H9 (cell line): ENCODE results near the gene ZFPM1. TPM values are rescaled to one million over a fixed set of nuclear protein-coding genes. Genes with fewer than 3 reads are reported as not detected.

Experiments used
- DNase-seq: peaks from one replicate; pipeline ENCODE4 v3.0.0-alpha.2; 2017
- H2AFZ ChIP-seq: one replicate; pipeline ENCODE4 v1.6.1; 2013; ENCODE audit warnings: mild to moderate bottlenecking, low read length, control low read depth, moderate library complexity
- H2AK5ac ChIP-seq: 2 replicates; pipeline ENCODE4 v1.6.1; 2013; ENCODE audit warnings: low read length, control low read depth, mixed read lengths; ENCODE audit not compliant: insufficient read length
- H2BK120ac ChIP-seq: one replicate; pipeline ENCODE4 v1.6.1; 2013; ENCODE audit warnings: low read depth, mild to moderate bottlenecking, low read length, control low read depth, inconsistent platforms; ENCODE audit not compliant: poor library complexity, severe bottlenecking
- H2BK12ac ChIP-seq: 2 replicates; pipeline ENCODE4 v1.6.1; 2013; ENCODE audit warnings: low read length, control low read depth, mixed read lengths, low read depth; ENCODE audit not compliant: insufficient read length
- H2BK15ac ChIP-seq: 2 replicates; pipeline ENCODE4 v1.6.1; 2013; ENCODE audit warnings: low read depth, low read length, control low read depth
- H2BK20ac ChIP-seq: one replicate; pipeline ENCODE4 v1.6.1; 2013; ENCODE audit warnings: low read depth, mild to moderate bottlenecking, low read length, control low read depth, inconsistent platforms; ENCODE audit not compliant: poor library complexity, severe bottlenecking
- H2BK5ac ChIP-seq: 2 replicates; pipeline ENCODE4 v1.6.1; 2013; ENCODE audit warnings: low read length, control low read depth, mixed read lengths; ENCODE audit not compliant: insufficient read length
- H3K14ac ChIP-seq: 2 replicates; pipeline ENCODE4 v1.6.1; 2013; ENCODE audit warnings: low read length, control low read depth; ENCODE audit not compliant: insufficient read depth
- H3K18ac ChIP-seq: 2 replicates; pipeline ENCODE4 v1.6.1; 2013; ENCODE audit warnings: low read depth, mild to moderate bottlenecking, mixed read lengths, low read length, control low read depth; ENCODE audit not compliant: insufficient read length
- H3K23ac ChIP-seq: 2 replicates; pipeline ENCODE4 v1.6.1; 2013; ENCODE audit warnings: low read length, control low read depth, mixed read lengths, low read depth; ENCODE audit not compliant: insufficient read length
- H3K23me2 ChIP-seq: 2 replicates; pipeline ENCODE4 v1.6.1; 2013; ENCODE audit warnings: low read depth, mild to moderate bottlenecking, mixed read lengths, low read length, control low read depth; ENCODE audit not compliant: insufficient read length, poor library complexity, severe bottlenecking
- H3K27ac ChIP-seq: 2 replicates; pipeline ENCODE4 v1.5.1; 2013; ENCODE audit warnings: low read length, control low read depth, mixed read lengths, low read depth; ENCODE audit not compliant: insufficient read length
- H3K27me3 ChIP-seq: 2 replicates; pipeline ENCODE4 v1.6.1; 2013; ENCODE audit warnings: low read length, control low read depth, inconsistent platforms; ENCODE audit not compliant: insufficient read depth
- H3K4ac ChIP-seq: 2 replicates; pipeline ENCODE4 v1.6.1; 2013; ENCODE audit warnings: low read depth, mild to moderate bottlenecking, control low read depth, inconsistent platforms, low read length, moderate library complexity
- H3K4me1 ChIP-seq: 2 replicates; pipeline ENCODE4 v1.6.1; 2013; ENCODE audit warnings: low read length, control low read depth, inconsistent platforms; ENCODE audit not compliant: insufficient read depth
- H3K4me2 ChIP-seq: 2 replicates; pipeline ENCODE4 v1.6.1; 2013; ENCODE audit warnings: low read length, control low read depth, mixed read lengths; ENCODE audit not compliant: insufficient read length, insufficient read depth
- H3K56ac ChIP-seq: 2 replicates; pipeline ENCODE4 v1.6.1; 2013; ENCODE audit warnings: low read depth, mild to moderate bottlenecking, mixed read lengths, low read length, control low read depth; ENCODE audit not compliant: insufficient read length
- H3K79me1 ChIP-seq: 2 replicates; pipeline ENCODE4 v1.6.1; 2013; ENCODE audit warnings: low read depth, mild to moderate bottlenecking, moderate library complexity, low read length, control low read depth, inconsistent platforms; ENCODE audit not compliant: insufficient read depth, poor library complexity, severe bottlenecking
- H3K79me2 ChIP-seq: 2 replicates; pipeline ENCODE4 v1.6.1; 2013; ENCODE audit warnings: low read length, control low read depth, inconsistent platforms; ENCODE audit not compliant: insufficient read depth
- H3K9ac ChIP-seq: 2 replicates; pipeline ENCODE4 v1.6.1; 2013; ENCODE audit warnings: low read length, control low read depth, mixed read lengths; ENCODE audit not compliant: insufficient read length; ENCODE audit errors: extremely low read depth
- H3K9me3 ChIP-seq: one replicate; pipeline ENCODE4 v1.6.1; 2013; ENCODE audit warnings: low read depth, low read length, inconsistent platforms; ENCODE audit not compliant: control insufficient read depth
- H3T11ph ChIP-seq: one replicate; pipeline ENCODE4 v1.6.1; 2013; ENCODE audit warnings: mild to moderate bottlenecking, low read length, control low read depth, inconsistent platforms
- H4K20me1 ChIP-seq: one replicate; pipeline ENCODE4 v1.6.1; 2013; ENCODE audit not compliant: control insufficient read depth, insufficient read length, insufficient read depth
- H4K5ac ChIP-seq: 2 replicates; pipeline ENCODE4 v1.6.1; 2013; ENCODE audit warnings: low read depth, mild to moderate bottlenecking, mixed read lengths, low read length, control low read depth; ENCODE audit not compliant: insufficient read length
- H4K8ac ChIP-seq: replicated peaks from 2 replicates; pipeline ENCODE4 v1.6.1; 2013; ENCODE audit warnings: low read length, control low read depth, mixed read lengths, low read depth; ENCODE audit not compliant: insufficient read length
- H4K91ac ChIP-seq: 2 replicates; pipeline ENCODE4 v1.6.1; 2013; ENCODE audit warnings: low read depth, mild to moderate bottlenecking, moderate library complexity, mixed read lengths, low read length, control low read depth; ENCODE audit not compliant: insufficient read length
- H3K27ac Mint-ChIP-seq, 3 experiments: 2 replicates in 2 of 3; 3 replicates in 1 of 3; pipeline ENCODE4 v1.8.0; 2020 to 2021; ENCODE audit warnings: mixed read lengths in 3 of 3, mild to moderate bottlenecking in 1 of 3, moderate library complexity in 1 of 3
- H3K27me3 Mint-ChIP-seq: 2 replicates; pipeline ENCODE4 v1.8.0; 2021; ENCODE audit warnings: low read depth, mild to moderate bottlenecking, moderate library complexity, mixed read lengths
- H3K36me3 Mint-ChIP-seq, 3 experiments: 2 replicates in 2 of 3; 3 replicates in 1 of 3; pipeline ENCODE4 v1.8.0; 2020 to 2021; ENCODE audit warnings: low read depth in 3 of 3, mixed read lengths in 3 of 3; ENCODE audit not compliant: insufficient read depth in 1 of 3
- H3K4me1 Mint-ChIP-seq, 2 experiments: 2 replicates each; pipeline ENCODE4 v1.8.0; 2020; ENCODE audit warnings: mixed read lengths in 2 of 2
- H3K4me3 Mint-ChIP-seq, 2 experiments: 2 replicates in 1 of 2; 3 replicates in 1 of 2; pipeline ENCODE4 v1.8.0; 2020 to 2021; ENCODE audit warnings: mild to moderate bottlenecking in 2 of 2, mixed read lengths in 2 of 2, moderate library complexity in 1 of 2
- H3K9me3 Mint-ChIP-seq, 2 experiments: 2 replicates in 1 of 2; 3 replicates in 1 of 2; pipeline ENCODE4 v1.8.0; 2020; ENCODE audit warnings: mild to moderate bottlenecking in 2 of 2, mixed read lengths in 2 of 2, moderate library complexity in 1 of 2
- CTCF ChIP-seq: fragments of 200-600 bp; sonication (generic); conservative IDR thresholded peaks from 3 replicates; pipeline ENCODE4 v1.8.0; 2021; ENCODE audit warnings: antibody characterized with exemption, mild to moderate bottlenecking
- WGBS: extraction: QIAGEN DNeasy Blood & Tissue Kit; methylation state at CpG from one replicate; pipeline ENCODE4 v1.1.7; 2013; ENCODE audit warnings: missing lambda C conversion rate, low lambda C conversion rate, mixed read lengths; ENCODE audit not compliant: insufficient read length; ENCODE audit errors: extremely low coverage; 5-methylcytosine and 5-hydroxymethylcytosine counted together
- total RNA-seq: library from RNA; stranded (reverse); gene quantifications from 2 replicates; pipeline ENCODE4 v1.2.1, GENCODE V29; 2021

The ZFPM1 gene
- total RNA-seq, 1 experiment from 2014 or later: 3.6 TPM

- Histone ChIP-seq H3K9me3 (no peaks in the 10 kb centered on the region), H3K14ac (no peak overlapping the region; the same call in 1 of the 2 replicates), H3K4me2 (no peak overlapping the region), H4K20me1 (no peaks in the 10 kb centered on the region), H4K91ac (no peak overlapping the region), H3T11ph (no peak overlapping the region), H3K56ac (no peak overlapping the region), H3K23me2 (no peaks in the 10 kb centered on the region), H2AFZ (no peak overlapping the region), H3K18ac (no peak overlapping the region), H3K79me1 (no peaks in the 10 kb centered on the region), H2BK20ac (no peak overlapping the region), H2BK5ac (no peak overlapping the region), H3K23ac (no peak overlapping the region), H3K4ac (no peak overlapping the region), H3K79me2 (no peaks in the 10 kb centered on the region), H3K27me3 (no peaks in the 10 kb centered on the region), H4K5ac (no peak overlapping the region), H3K27ac (no peak overlapping the region), H3K4me1 (no peaks in the 10 kb centered on the region), H2BK120ac (no peak overlapping the region), H4K8ac (no peak overlapping the region), H3K9ac (no peak overlapping the region), H2BK15ac (no peak overlapping the region), H2BK12ac (no peak overlapping the region), H2AK5ac (no peak overlapping the region)
- no peaks in the 10 kb centered on the region for H3K36me3 Mint-ChIP-seq
- H3K27me3 Mint-ChIP-seq: peaks cover 4% of the 10 kb centered on the region
- no CpG with 5 or more reads among the region's 32 CpGs for WGBS
- no peaks in the 10 kb centered on the region for H3K9me3 Mint-ChIP-seq
- no peak for TF ChIP-seq CTCF
- peaks cover 2 to 7% of the 10 kb centered on the region in 2 experiments; a peak in 3 of 4 replicates for H3K4me1 Mint-ChIP-seq
- H3K27ac Mint-ChIP-seq: no peak overlapping the region
- no peak overlapping the region for H3K4me3 Mint-ChIP-seq
- DNase-seq: no peak
Observed at GRCh38 chr16:88438084-88438870, 14.8 kb upstream of the ZFPM1 start.
